Upper lobe of left lung (tissue), 6 donors: ENCODE measurements around the gene CDHR2. TPM values are rescaled to one million over a fixed set of nuclear protein-coding genes. Genes with fewer than 3 reads are reported as not detected.
"Not testable (repeated sequence)": the region's sequence is repeated elsewhere in the genome, so short reads cannot be mapped to it uniquely, and the experiment has no call there.

ENCODE experiments used
- ATAC-seq, 2 donors: fragments of 200-7000 bp; cut with Tn5 transposase; one replicate each; pipeline ENCODE4 v1.9.1; 2022; ENCODE audit warnings: mild to moderate bottlenecking in 2 of 2, moderate library complexity in 2 of 2; ENCODE audit not compliant: low FRiP score in 2 of 2
- DNase-seq, 2 donors: peaks; one replicate each; pipeline ENCODE4 v3.0.0-alpha.2; 2019 to 2020
- H3K27ac ChIP-seq, 4 donors: fragments of 200-600 bp; sonication (generic); one replicate each; pipeline ENCODE4 v1.5.1; 2016 to 2019
- H3K27me3 ChIP-seq, 4 donors: fragments of 200-600 bp; sonication (generic); one replicate each; pipeline ENCODE4 v1.5.1; 2017 to 2019
- H3K36me3 ChIP-seq, 4 donors: fragments of 200-600 bp; sonication (generic); one replicate each; pipeline ENCODE4 v1.5.1; 2016 to 2019
- H3K4me1 ChIP-seq, 4 donors: fragments of 200-600 bp; sonication (generic); one replicate each; pipeline ENCODE4 v1.5.1; 2018 to 2019
- H3K4me3 ChIP-seq, 4 donors: fragments of 200-600 bp; sonication (generic); one replicate each; pipeline ENCODE4 v1.5.1; 2017 to 2019; ENCODE audit warnings: mild to moderate bottlenecking in 2 of 4, moderate library complexity in 1 of 4
- H3K9me3 ChIP-seq, 4 donors: fragments of 200-600 bp; sonication (generic); one replicate each; pipeline ENCODE4 v1.5.1; 2018 to 2019
- CTCF ChIP-seq, 6 experiments: fragments of 450-650 bp in 4 of 6; fragments of 200-600 bp in 2 of 6; sonication (generic) in 2 of 6; IDR thresholded peaks; one replicate each; pipeline ENCODE4 v1.5.1; 2016 to 2019; ENCODE audit warnings: antibody characterized with exemption in 6 of 6
- EP300 ChIP-seq, 4 donors: sonication (generic); formaldehyde crosslinking; IDR thresholded peaks; one replicate each; pipeline ENCODE4 v1.5.1; 2017; ENCODE audit warnings: antibody characterized with exemption in 4 of 4, control low read depth in 2 of 4
- POLR2A ChIP-seq, 4 donors: fragments of 450-650 bp; IDR thresholded peaks; one replicate each; pipeline ENCODE4 v1.5.1; 2016 to 2017; ENCODE audit warnings: antibody characterized with exemption in 4 of 4, mild to moderate bottlenecking in 2 of 4
- POLR2AphosphoS5 ChIP-seq, 2 donors: sonication (generic); formaldehyde crosslinking; IDR thresholded peaks; one replicate each; pipeline ENCODE4 v1.5.1; 2017; ENCODE audit warnings: antibody characterized with exemption in 2 of 2
- WGBS, 2 donors: methylation state at CpG; one replicate each; pipeline ENCODE4 v1.1.5; 2017 to 2018; 5-methylcytosine and 5-hydroxymethylcytosine counted together
- total RNA-seq, 6 donors: library from RNA; depleted of rRNA in 4 of 6; stranded (reverse); fragments of >200 nt in 4 of 6; gene quantifications; one replicate each; pipeline versions ENCODE4 v1.1.0 to v1.2.1, GENCODE V29; 2016 to 2021
- donor health status: DM: no; HTN: no; CAD: no; lungs with moderate emphysema.
- donor health status: DM: no; HTN: yes; CAD: no; lungs with severe emphysema.

CDHR2 gene
- total RNA-seq, 6 donors from 2014 or later = 0.30 to 0.34 TPM; not detected in 4

GRCh38 chr5:176597417-176598389, 48.6 kb downstream of the CDHR2 start:
- peaks cover 0 to 5% (median 0%) of the 10 kb centered on the region in 4 donors for H3K27me3 ChIP-seq
- no peak overlapping the region for H3K27ac ChIP-seq
- H3K9me3 ChIP-seq = no peaks in the 10 kb centered on the region
- ATAC-seq = no peak
- H3K4me3 ChIP-seq = peak overlapping the region in 3 of 4 donors; percentile 34 to 43 (median 41)
- no peak for DNase-seq
- peaks cover 4 to 13% (median 9%) of the 10 kb centered on the region in 4 donors for H3K4me1 ChIP-seq
- 77 to 91% methylated on average over 17 to 34 of the region's 47 CpGs for WGBS, 2 donors
- TF ChIP-seq EP300 (IDR thresholded peaks at IDR 0.05) (no peak), POLR2A (IDR thresholded peaks at IDR 0.05) (no peak), POLR2AphosphoS5 (IDR thresholded peaks at IDR 0.05) (no peak), CTCF (IDR thresholded peaks at IDR 0.05) (no peak)
- no peaks in the 10 kb centered on the region for H3K36me3 ChIP-seq

- H3K4me3 ChIP-seq, ATAC-seq, H3K9me3 ChIP-seq, DNase-seq, H3K27me3 ChIP-seq, H3K36me3 ChIP-seq, H3K27ac ChIP-seq: not testable (repeated sequence)
- 90 to 95% methylated on average over 18 to 19 of the region's 19 CpGs for WGBS, 2 donors
- peaks cover 4 to 13% (median 9%) of the 10 kb centered on the region in 4 donors for H3K4me1 ChIP-seq
Measured at GRCh38 chr5:176599749-176600430, 50.7 kb downstream of the CDHR2 start.

- Histone ChIP-seq H3K36me3 (no peaks in the 10 kb centered on the region), H3K9me3 (no peaks in the 10 kb centered on the region), H3K27ac (no peak overlapping the region), H3K27me3 (peaks cover 0 to 4% (median 0%) of the 10 kb centered on the region in 4 donors), H3K4me3 (no peak overlapping the region), H3K4me1 (peaks cover 0 to 5% (median 4%) of the 10 kb centered on the region in 4 donors)
- no peak for TF ChIP-seq POLR2A (IDR thresholded peaks at IDR 0.05)
- TF ChIP-seq CTCF (IDR thresholded peaks at IDR 0.05) = no peak
- TF ChIP-seq POLR2AphosphoS5 (IDR thresholded peaks at IDR 0.05) = no peak
- TF ChIP-seq EP300 (IDR thresholded peaks at IDR 0.05) = no peak
- ATAC-seq (no peak), DNase-seq (no peak)
- WGBS, 2 donors = 74 to 79% methylated on average over 12 of the region's 12 CpGs
Measured at GRCh38 chr5:176601901-176602482, 52.9 kb downstream of the CDHR2 start.

- ATAC-seq (no peak), DNase-seq (no peak)
- no peaks in the 10 kb centered on the region for H3K36me3 ChIP-seq
- H3K27ac ChIP-seq = no peak overlapping the region
- no peaks in the 10 kb centered on the region for H3K27me3 ChIP-seq
- H3K4me3 ChIP-seq = no peak overlapping the region
- TF ChIP-seq POLR2AphosphoS5 (IDR thresholded peaks at IDR 0.05) (no peak), EP300 (IDR thresholded peaks at IDR 0.05) (no peak), POLR2A (IDR thresholded peaks at IDR 0.05) (no peak), CTCF (IDR thresholded peaks at IDR 0.05) (no peak)
- no peaks in the 10 kb centered on the region for H3K4me1 ChIP-seq
- 20 to 29% methylated on average over 2 of the region's 2 CpGs for WGBS, 2 donors
- H3K9me3 ChIP-seq = no peaks in the 10 kb centered on the region
Measured at GRCh38 chr5:176603091-176603490, 53.9 kb downstream of the CDHR2 start.

- 57 to 72% methylated on average over 2 to 3 of the region's 3 CpGs for WGBS, 2 donors
Measured at GRCh38 chr5:176606032-176606431, 56.9 kb downstream of the CDHR2 start.

More at GRCh38 chr5:176606032-176606431, 56.9 kb downstream of the CDHR2 start:
- ATAC-seq (no peak), DNase-seq (no peak)
- Histone ChIP-seq H3K36me3 (no peaks in the 10 kb centered on the region), H3K4me3 (no peak overlapping the region), H3K9me3 (no peaks in the 10 kb centered on the region), H3K27me3 (peaks cover 0 to 5% (median 1%) of the 10 kb centered on the region in 4 donors), H3K4me1 (peaks cover 6 to 20% (median 11%) of the 10 kb centered on the region in 4 donors), H3K27ac (no peak overlapping the region)
- TF ChIP-seq POLR2AphosphoS5 (IDR thresholded peaks at IDR 0.05) = no peak
- TF ChIP-seq POLR2A (IDR thresholded peaks at IDR 0.05) = no peak
- TF ChIP-seq EP300 (IDR thresholded peaks at IDR 0.05) = no peak
- no peak for TF ChIP-seq CTCF (IDR thresholded peaks at IDR 0.05)
